Activated CD8-positive, alpha-beta memory T cell treated with anti-CD3 and anti-CD28 coated beads, Interleukin-2, amount 50 U/mL, for 24 hours (primary cell): ENCODE data around the gene MAGEA12.
"Not testable (repeated sequence)": the region's sequence is repeated elsewhere in the genome, so short reads cannot be mapped to it uniquely, and the experiment has no call there.

Source experiments
- DNase-seq: peaks from one replicate; pipeline ENCODE4 v3.0.0-alpha.2; 2020; ENCODE audit errors: extremely low read depth

Gene MAGEA12

GRCh38 chrX:152766562-152766961 is 33.0 kb downstream of the MAGEA12 start:
- DNase-seq: not testable (repeated sequence)

GRCh38 chrX:152769549-152770289 is 36.2 kb downstream of the MAGEA12 start, which contains the start of gene MAGEA6:
Gene MAGEA6 (minus strand): TSS chrX:152769689. CDS start chrX:152767650, 2,039 bp downstream.
- DNase-seq: not testable (repeated sequence)

- not testable (repeated sequence) for DNase-seq
Observed at GRCh38 chrX:152787062-152787461, 53.5 kb downstream of the MAGEA12 start.
